H1 (cell line): ENCODE results near the gene WDR64. TPM values are rescaled to one million over a fixed set of nuclear protein-coding genes. Genes with fewer than 3 reads are reported as not detected.

ENCODE experiments used
- CTCF ChIA-PET: fragments of 300-600 bp; sonication (Branson Sonifier 250); formaldehyde crosslinking; loops from one replicate; lab custom pipeline; 2021; ENCODE audit not compliant: partially characterized antibody; lab: Charles Lee
- POLR2A ChIA-PET: fragments of 300-600 bp; sonication (Branson Sonifier 250); formaldehyde crosslinking; loops from one replicate; lab custom pipeline; 2021; ENCODE audit warnings: inconsistent platforms; ENCODE audit not compliant: partially characterized antibody; lab: Charles Lee
- DNase-seq, 2 experiments: peaks; one replicate each; pipeline versions ENCODE4 v3.0.0 to v3.0.0-alpha.2; 2010 to 2022; ENCODE audit warnings: low spot score in 2 of 2, low read depth in 1 of 2, mixed read lengths in 1 of 2
- FAIRE-seq: peaks from 2 replicates; lab custom pipeline; 2011; peaks lifted over from hg19 to GRCh38; lab: Jason Lieb, UNC
- H2AFZ ChIP-seq: 2 replicates; pipeline ENCODE4 v1.8.1; 2012; ENCODE audit warnings: low read length, inconsistent platforms
- H2AK5ac ChIP-seq: 2 replicates; pipeline ENCODE4 v1.6.1; 2013; ENCODE audit warnings: low read depth, low read length
- H2BK120ac ChIP-seq: replicated peaks from 2 replicates; pipeline ENCODE3; 2013; ENCODE audit warnings: low read depth, low read length, inconsistent platforms
- H2BK12ac ChIP-seq: 2 replicates; pipeline ENCODE4 v1.6.1; 2013; ENCODE audit warnings: low read depth, low read length
- H2BK15ac ChIP-seq: 2 replicates; pipeline ENCODE4 v1.6.1; 2013; ENCODE audit warnings: low read length
- H2BK20ac ChIP-seq: 2 replicates; pipeline ENCODE4 v1.6.1; 2013; ENCODE audit warnings: low read length
- H2BK5ac ChIP-seq: 2 replicates; pipeline ENCODE4 v1.6.1; 2013; ENCODE audit warnings: low read depth, low read length
- H3K14ac ChIP-seq: 2 replicates; pipeline ENCODE4 v1.6.1; 2013; ENCODE audit warnings: inconsistent platforms; ENCODE audit not compliant: insufficient read length
- H3K18ac ChIP-seq: 2 replicates; pipeline ENCODE4 v1.6.1; 2013; ENCODE audit warnings: low read length; ENCODE audit errors: extremely low read depth
- H3K23ac ChIP-seq: 2 replicates; pipeline ENCODE4 v1.6.1; 2013; ENCODE audit warnings: inconsistent platforms; ENCODE audit not compliant: insufficient read length
- H3K23me2 ChIP-seq: 2 replicates; pipeline ENCODE4 v1.6.1; 2013; ENCODE audit warnings: low read depth, low read length
- H3K27ac ChIP-seq: 2 replicates; pipeline ENCODE4 v1.6.1; 2011; ENCODE audit warnings: low read depth, low read length, inconsistent platforms
- H3K27me3 ChIP-seq, 4 experiments: replicated peaks in 1 of 4; 1 replicate in 1 of 4; 2 replicates in 3 of 4; pipeline versions ENCODE4 v1.6.1 to v1.8.1; 2011 to 2013; ENCODE audit warnings: low read length in 3 of 4, mild to moderate bottlenecking in 3 of 4, inconsistent platforms in 2 of 4, mixed read lengths in 2 of 4, moderate library complexity in 1 of 4; ENCODE audit not compliant: control insufficient read depth in 3 of 4, insufficient read depth in 3 of 4; ENCODE audit errors: extremely low read depth in 1 of 4
- H3K36me3 ChIP-seq, 4 experiments: 2 replicates each; pipeline versions ENCODE4 v1.6.1 to v1.8.1; 2011 to 2013; ENCODE audit warnings: mild to moderate bottlenecking in 4 of 4, low read length in 3 of 4, moderate library complexity in 2 of 4, control low read depth in 1 of 4, inconsistent platforms in 1 of 4; ENCODE audit not compliant: insufficient read depth in 4 of 4, control insufficient read depth in 2 of 4
- H3K4ac ChIP-seq: replicated peaks from 2 replicates; pipeline ENCODE3; 2013; ENCODE audit warnings: low read length, low read depth, mixed read lengths, inconsistent platforms; ENCODE audit not compliant: insufficient read length
- H3K4me1 ChIP-seq, 4 experiments: replicated peaks in 1 of 4; 1 replicate in 1 of 4; 2 replicates in 3 of 4; pipeline versions ENCODE4 v1.6.1 to v1.8.1; 2011 to 2013; ENCODE audit warnings: low read length in 3 of 4, inconsistent platforms in 2 of 4, mixed read lengths in 1 of 4; ENCODE audit not compliant: insufficient read depth in 4 of 4, control insufficient read depth in 3 of 4
- H3K4me2 ChIP-seq, 2 experiments: 2 replicates each; pipeline versions ENCODE4 v1.6.1 to v1.8.1; 2011 to 2013; ENCODE audit warnings: low read depth in 2 of 2, low read length in 2 of 2, control low read depth in 1 of 2, inconsistent platforms in 1 of 2, mild to moderate bottlenecking in 1 of 2; ENCODE audit not compliant: insufficient read depth in 1 of 2
- H3K4me3 ChIP-seq, 4 experiments: fragments of 200-600, 300-600 bp in 1 of 4; sonication (generic), shearing (Covaris generic), sonication (Bioruptor Twin) in 1 of 4; 2 replicates each; pipeline versions ENCODE4 v1.5.1 to v1.8.1; 2011 to 2016; ENCODE audit warnings: low read length in 4 of 4, low read depth in 3 of 4, control low read depth in 2 of 4, inconsistent platforms in 2 of 4, mild to moderate bottlenecking in 2 of 4, mixed read lengths in 1 of 4, moderate library complexity in 1 of 4; ENCODE audit not compliant: insufficient read depth in 2 of 4; ENCODE audit errors: extremely low read depth in 1 of 4
- H3K56ac ChIP-seq: replicated peaks from 2 replicates; pipeline ENCODE3; 2013; ENCODE audit warnings: low read depth, mild to moderate bottlenecking, mixed read lengths, low read length, inconsistent platforms; ENCODE audit not compliant: insufficient read length
- H3K79me1 ChIP-seq: 2 replicates; pipeline ENCODE4 v1.6.1; 2013; ENCODE audit warnings: low read depth, low read length, control low read depth
- H3K79me2 ChIP-seq, 2 experiments: 2 replicates each; pipeline versions ENCODE4 v1.6.1 to v1.8.1; 2012 to 2013; ENCODE audit warnings: low read length in 2 of 2, mild to moderate bottlenecking in 2 of 2, inconsistent platforms in 1 of 2; ENCODE audit not compliant: insufficient read depth in 2 of 2, control insufficient read depth in 1 of 2
- H3K9ac ChIP-seq, 4 experiments: replicated peaks in 1 of 4; 1 replicate in 1 of 4; 2 replicates in 3 of 4; pipeline versions ENCODE4 v1.6.1 to v1.8.1; 2011 to 2013; ENCODE audit warnings: low read depth in 3 of 4, low read length in 3 of 4, control low read depth in 2 of 4, mild to moderate bottlenecking in 2 of 4, moderate library complexity in 2 of 4, inconsistent platforms in 1 of 4; ENCODE audit errors: extremely low read depth in 1 of 4
- H3K9me3 ChIP-seq, 2 experiments: 2 replicates each; pipeline versions ENCODE4 v1.6.1 to v1.8.1; 2012 to 2013; ENCODE audit warnings: mild to moderate bottlenecking in 2 of 2, moderate library complexity in 2 of 2, control low read depth in 1 of 2, inconsistent platforms in 1 of 2, low read depth in 1 of 2, low read length in 1 of 2, mixed read lengths in 1 of 2; ENCODE audit not compliant: insufficient read depth in 2 of 2
- H4K20me1 ChIP-seq, 2 experiments: replicated peaks in 1 of 2; 2 replicates each; pipeline versions ENCODE3 to v1.8.1; 2011 to 2013; ENCODE audit warnings: inconsistent platforms in 2 of 2, low read length in 2 of 2, mild to moderate bottlenecking in 1 of 2; ENCODE audit not compliant: insufficient read depth in 2 of 2, control insufficient read depth in 1 of 2
- H4K5ac ChIP-seq: 2 replicates; pipeline ENCODE4 v1.6.1; 2013; ENCODE audit warnings: low read length, low read depth, mixed read lengths, inconsistent platforms; ENCODE audit not compliant: insufficient read length
- H4K8ac ChIP-seq: 2 replicates; pipeline ENCODE4 v1.8.0; 2013; ENCODE audit warnings: mild to moderate bottlenecking, moderate library complexity, low read length, inconsistent platforms; ENCODE audit not compliant: insufficient read depth; ENCODE audit errors: extremely low read depth
- H4K91ac ChIP-seq: replicated peaks from 2 replicates; pipeline ENCODE3; 2013; ENCODE audit warnings: low read length, mixed read lengths, inconsistent platforms; ENCODE audit not compliant: insufficient read length
- CHD2 ChIP-seq: IDR thresholded peaks from 2 replicates; pipeline ENCODE4 v1.6.1; 2012; ENCODE audit warnings: low read length, improper control_type of control experiment
- CREB1 ChIP-seq: IDR thresholded peaks from 2 replicates; pipeline ENCODE4 v1.6.1; 2012; ENCODE audit warnings: inconsistent platforms
- HDAC2 ChIP-seq, 2 experiments: fragments of 300-600 bp in 1 of 2; sonication (generic) in 1 of 2; IDR thresholded peaks; 2 replicates each; pipeline ENCODE4 v1.6.1; 2011 to 2012; ENCODE audit warnings: low read depth in 2 of 2, low read length in 2 of 2, mild to moderate bottlenecking in 2 of 2, moderate library complexity in 2 of 2, borderline replicate concordance in 1 of 2, inconsistent platforms in 1 of 2
- NANOG ChIP-seq: IDR thresholded peaks from 2 replicates; pipeline ENCODE4 v1.6.1; 2011; ENCODE audit warnings: low read length, low read depth, mild to moderate bottlenecking, inconsistent platforms; ENCODE audit not compliant: insufficient read depth, poor library complexity, severe bottlenecking
- NRF1 ChIP-seq: IDR thresholded peaks from 2 replicates; pipeline ENCODE4 v1.6.1; 2011; ENCODE audit warnings: mild to moderate bottlenecking, low read depth, low read length, improper control_type of control experiment
- SIN3A ChIP-seq, 2 experiments: IDR thresholded peaks in 1 of 2; conservative IDR thresholded peaks in 1 of 2; 2 replicates each; pipeline ENCODE4 v1.6.1; 2011 to 2012; ENCODE audit warnings: low read length in 2 of 2, improper control_type of control experiment in 1 of 2, low read depth in 1 of 2, mild to moderate bottlenecking in 1 of 2
- SIRT6 ChIP-seq: IDR thresholded peaks from one replicate; pipeline ENCODE4 v1.7.1; 2012; ENCODE audit warnings: low read length, inconsistent platforms
- SRF ChIP-seq: IDR thresholded peaks from 2 replicates; pipeline ENCODE4 v1.6.1; 2011; ENCODE audit warnings: mild to moderate bottlenecking, low read depth, low read length, moderate library complexity
- WGBS, 2 experiments: shearing (Covaris generic) in 1 of 2; methylation state at CpG; one replicate each; pipeline versions ENCODE4 v1.1.6 to v1.1.7; 2013 to 2015; ENCODE audit warnings: low lambda C conversion rate in 2 of 2, mixed read lengths in 2 of 2, inconsistent platforms in 1 of 2, low coverage in 1 of 2, missing lambda C conversion rate in 1 of 2; ENCODE audit not compliant: insufficient replicate concordance in 2 of 2, insufficient coverage in 1 of 2, insufficient read length in 1 of 2; ENCODE audit errors: extremely low coverage in 1 of 2, missing lambda C conversion rate in 1 of 2; 5-methylcytosine and 5-hydroxymethylcytosine counted together
- polyA plus RNA-seq, 7 experiments: library from polyadenylated mRNA; depleted of rRNA in 3 of 7; stranded (reverse) in 5 of 7; unstranded in 2 of 7; fragments of >200 nt in 5 of 7; fragments of 200-250 nt in 2 of 7; gene quantifications; 1 replicate in 5 of 7; 2 replicates in 1 of 7; 4 replicates in 1 of 7; pipeline versions ENCODE4 v1.2.1 to v1.2.3, GENCODE V29; 2011 to 2013; ENCODE audit warnings: missing spikeins in 2 of 7, mixed read lengths in 2 of 7
- total RNA-seq: library from RNA; stranded (reverse); fragmentation: NEBNext Ultra II Directional; extraction: Animal tissue kit (Norgen Biotek cat#: 25700); gene quantifications from 2 replicates; pipeline ENCODE4 v1.2.1, GENCODE V29; 2021
- TF ChIP-seq, protein P1 (sequence below): IDR thresholded peaks from 2 replicates; pipeline ENCODE4 v1.6.1; 2011; ENCODE audit warnings: low read length, improper control_type of control experiment
- TF ChIP-seq, protein P2 (sequence below): IDR thresholded peaks from 2 replicates; pipeline ENCODE4 v1.6.1; 2012; ENCODE audit warnings: low read length, inconsistent platforms

The WDR64 gene
- total and polyA plus RNA-seq, 2 of the 8 experiments (the other 6 are each of a cell fraction or from before 2014, with no cell fraction given) = 0.02 TPM; not detected in 1

DNA sequence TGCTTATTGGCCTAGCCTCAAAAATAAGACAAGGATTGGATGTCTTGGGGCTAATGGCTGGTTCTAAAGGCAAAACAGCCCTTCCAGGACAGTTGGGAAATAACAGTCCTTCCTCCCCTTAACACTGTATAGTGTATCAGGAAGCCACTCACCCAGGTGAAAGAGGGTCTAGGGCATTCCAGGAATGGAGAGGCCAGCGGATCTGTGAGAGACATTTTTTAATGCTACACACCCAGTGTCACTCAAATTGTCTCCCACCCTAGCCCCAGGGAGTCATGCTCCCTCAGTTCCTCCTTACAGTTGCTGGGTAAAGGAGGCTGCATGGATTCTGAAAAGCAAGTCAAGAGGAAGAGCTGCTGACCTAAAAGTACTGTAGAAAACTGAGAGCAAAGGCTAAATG is 171.8 kb downstream of the WDR64 start:
- H3K27ac ChIP-seq = no peak overlapping the region
- H4K8ac ChIP-seq = no peak overlapping the region
- H2BK5ac ChIP-seq = no peak overlapping the region
- no peak overlapping the region for H2BK15ac ChIP-seq
- no peak overlapping the region for H3K4me3 ChIP-seq
- no peak overlapping the region for H3K23ac ChIP-seq
- CTCF ChIA-PET = interaction anchor here (0.6 to 1.8 kb wide), 4 partner anchors 10 to 140 kb away, joined by 3 to 4 read pairs (median 3); no protein-coding TSS in a partner anchor
- no peak overlapping the region for H3K4me2 ChIP-seq
- H4K91ac ChIP-seq = no peak overlapping the region
- H3K36me3 ChIP-seq = no peaks in the 10 kb centered on the region
- H4K20me1 ChIP-seq = no peaks in the 10 kb centered on the region
- H3K56ac ChIP-seq = no peak overlapping the region
- H3K14ac ChIP-seq = no peak overlapping the region
- no peak overlapping the region for H2AK5ac ChIP-seq
- H2BK12ac ChIP-seq = no peak overlapping the region
- DNase-seq = no peak
- H3K27me3 ChIP-seq = no peaks in the 10 kb centered on the region
- H3K79me2 ChIP-seq = no peaks in the 10 kb centered on the region
- no peak for FAIRE-seq
- WGBS, 2 experiments = 64% methylated on average over 1 of the region's 1 CpG; no CpG with 5 or more reads in 1 of the 2 experiments
- H4K5ac ChIP-seq = no peak overlapping the region
- H3K9me3 ChIP-seq = no peaks in the 10 kb centered on the region
- H3K4ac ChIP-seq = no peak overlapping the region
- no peak overlapping the region for H3K9ac ChIP-seq
- no peak overlapping the region for H2BK120ac ChIP-seq
- no peak overlapping the region for H2BK20ac ChIP-seq
- H3K4me1 ChIP-seq = no peaks in the 10 kb centered on the region
- H3K23me2 ChIP-seq = peaks cover 2% of the 10 kb centered on the region; the same call in 1 of the 2 replicates
- peak overlapping the region; percentile 48 for H2AFZ ChIP-seq
- H3K79me1 ChIP-seq = no peaks in the 10 kb centered on the region
- H3K18ac ChIP-seq = no peak overlapping the region
- POLR2A ChIA-PET = no interaction called here
- TF ChIP-seq, protein P1, sequence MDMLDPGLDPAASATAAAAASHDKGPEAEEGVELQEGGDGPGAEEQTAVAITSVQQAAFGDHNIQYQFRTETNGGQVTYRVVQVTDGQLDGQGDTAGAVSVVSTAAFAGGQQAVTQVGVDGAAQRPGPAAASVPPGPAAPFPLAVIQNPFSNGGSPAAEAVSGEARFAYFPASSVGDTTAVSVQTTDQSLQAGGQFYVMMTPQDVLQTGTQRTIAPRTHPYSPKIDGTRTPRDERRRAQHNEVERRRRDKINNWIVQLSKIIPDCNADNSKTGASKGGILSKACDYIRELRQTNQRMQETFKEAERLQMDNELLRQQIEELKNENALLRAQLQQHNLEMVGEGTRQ = no peak
- TF ChIP-seq SIRT6 (no peak), SRF (no peak), HDAC2 (IDR thresholded peaks at IDR 0.05; ENCODE audit: borderline replicate concordance in 1 of 2, low read depth in 2 of 2, low read length in 2 of 2) (no peak), SIN3A (conservative IDR thresholded peaks at IDR 0.05 in 1 of 2, IDR thresholded peaks at IDR 0.05 in 1 of 2; ENCODE audit: low read depth in 1 of 2, low read length in 2 of 2) (no peak), NANOG (no peak), CHD2 (no peak), NRF1 (no peak), CREB1 (no peak)
- TF ChIP-seq, protein P2, sequence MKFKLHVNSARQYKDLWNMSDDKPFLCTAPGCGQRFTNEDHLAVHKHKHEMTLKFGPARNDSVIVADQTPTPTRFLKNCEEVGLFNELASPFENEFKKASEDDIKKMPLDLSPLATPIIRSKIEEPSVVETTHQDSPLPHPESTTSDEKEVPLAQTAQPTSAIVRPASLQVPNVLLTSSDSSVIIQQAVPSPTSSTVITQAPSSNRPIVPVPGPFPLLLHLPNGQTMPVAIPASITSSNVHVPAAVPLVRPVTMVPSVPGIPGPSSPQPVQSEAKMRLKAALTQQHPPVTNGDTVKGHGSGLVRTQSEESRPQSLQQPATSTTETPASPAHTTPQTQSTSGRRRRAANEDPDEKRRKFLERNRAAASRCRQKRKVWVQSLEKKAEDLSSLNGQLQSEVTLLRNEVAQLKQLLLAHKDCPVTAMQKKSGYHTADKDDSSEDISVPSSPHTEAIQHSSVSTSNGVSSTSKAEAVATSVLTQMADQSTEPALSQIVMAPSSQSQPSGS = no peak
